Astrocyte of the cerebellum (primary cell): ENCODE measurements around the gene SLC9A9.
A peak's percentile ranks its signal among the peaks of the same experiment; 100 is the strongest.

Source experiments
- DNase-seq: peaks from one replicate; pipeline ENCODE4 v3.0.0-alpha.2; 2011; ENCODE audit warnings: low read depth
- H3K4me3 ChIP-seq: 2 replicates; pipeline ENCODE4 v1.5.1; 2011; ENCODE audit warnings: mild to moderate bottlenecking, low read depth, low read length, moderate library complexity
- in situ Hi-C: cut with HindIII; loops from 2 replicates; pipeline ENCODE4 v1.10.0; 2017; ENCODE audit warnings: low sequenced_read_pairs
- TF ChIP-seq, protein P1 (sequence below): IDR thresholded peaks from 2 replicates; pipeline ENCODE4 v1.5.1; 2012; ENCODE audit warnings: low read length, low read depth, moderate library complexity, mild to moderate bottlenecking; ENCODE audit errors: missing control alignments

The SLC9A9 gene

DNA sequence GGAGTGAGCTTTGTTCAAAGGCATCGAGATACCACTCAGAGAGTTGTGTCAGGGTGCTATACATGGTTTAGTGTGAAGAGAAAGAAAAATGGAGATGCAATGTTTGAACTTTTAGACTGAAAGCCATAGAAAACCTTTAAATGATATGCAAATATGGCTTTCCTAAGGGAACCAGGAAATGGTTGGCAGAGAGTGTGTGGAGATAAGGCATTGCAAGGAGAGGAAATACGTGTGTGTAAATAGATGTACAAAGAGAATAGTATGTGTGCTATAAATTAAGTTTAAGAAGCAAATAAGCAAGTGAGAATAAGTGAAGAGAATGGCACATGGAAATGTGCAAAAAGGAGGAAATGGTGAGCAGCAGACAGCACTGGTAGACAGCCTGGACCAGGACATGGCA is 198.1 kb downstream of the SLC9A9 start:
- no peak overlapping the region for H3K4me3 ChIP-seq
- no peak for DNase-seq
- in situ Hi-C loops = loop anchor here (25.0 kb wide), 1 partner anchor 513 kb away; no protein-coding TSS in a partner anchor
- TF ChIP-seq, protein P1, sequence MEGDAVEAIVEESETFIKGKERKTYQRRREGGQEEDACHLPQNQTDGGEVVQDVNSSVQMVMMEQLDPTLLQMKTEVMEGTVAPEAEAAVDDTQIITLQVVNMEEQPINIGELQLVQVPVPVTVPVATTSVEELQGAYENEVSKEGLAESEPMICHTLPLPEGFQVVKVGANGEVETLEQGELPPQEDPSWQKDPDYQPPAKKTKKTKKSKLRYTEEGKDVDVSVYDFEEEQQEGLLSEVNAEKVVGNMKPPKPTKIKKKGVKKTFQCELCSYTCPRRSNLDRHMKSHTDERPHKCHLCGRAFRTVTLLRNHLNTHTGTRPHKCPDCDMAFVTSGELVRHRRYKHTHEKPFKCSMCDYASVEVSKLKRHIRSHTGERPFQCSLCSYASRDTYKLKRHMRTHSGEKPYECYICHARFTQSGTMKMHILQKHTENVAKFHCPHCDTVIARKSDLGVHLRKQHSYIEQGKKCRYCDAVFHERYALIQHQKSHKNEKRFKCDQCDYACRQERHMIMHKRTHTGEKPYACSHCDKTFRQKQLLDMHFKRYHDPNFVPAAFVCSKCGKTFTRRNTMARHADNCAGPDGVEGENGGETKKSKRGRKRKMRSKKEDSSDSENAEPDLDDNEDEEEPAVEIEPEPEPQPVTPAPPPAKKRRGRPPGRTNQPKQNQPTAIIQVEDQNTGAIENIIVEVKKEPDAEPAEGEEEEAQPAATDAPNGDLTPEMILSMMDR = no peak

GRCh38 chr3:143648708-143649107 is 199.6 kb downstream of the SLC9A9 start:
- in situ Hi-C loops = no loop called here
- TF ChIP-seq, protein P1 = no peak
- DNase-seq = no peak
- no peak overlapping the region for H3K4me3 ChIP-seq

GRCh38 chr3:143648218-143648617 is 200.1 kb downstream of the SLC9A9 start:
- no peak for DNase-seq
- TF ChIP-seq, protein P1 = no peak
- in situ Hi-C loops = no loop called here
- no peak overlapping the region for H3K4me3 ChIP-seq

GRCh38 chr3:143644370-143645089 is 203.7 kb downstream of the SLC9A9 start:
- H3K4me3 ChIP-seq = no peak overlapping the region
- TF ChIP-seq, protein P1 = peak; percentile 64
- DNase-seq = peak; percentile 73
- in situ Hi-C loops = no loop called here

GRCh38 chr3:143643905-143644304 is 204.4 kb downstream of the SLC9A9 start:
- in situ Hi-C loops = no loop called here
- TF ChIP-seq, protein P1 = no peak
- no peak for DNase-seq
- no peak overlapping the region for H3K4me3 ChIP-seq

GRCh38 chr3:143640774-143641173 is 207.5 kb downstream of the SLC9A9 start:
- DNase-seq = no peak
- no peak overlapping the region for H3K4me3 ChIP-seq
- in situ Hi-C loops = no loop called here
- TF ChIP-seq, protein P1 = no peak
